CD4-positive, alpha-beta T cell treated with Interleukin-6 at 100 ng/mL for 8 hours (primary cell): ENCODE measurements around the gene DDHD1.
"Not testable (repeated sequence)": the region's sequence is repeated elsewhere in the genome, so short reads cannot be mapped to it uniquely, and the experiment has no call there.

Experiments
- DNase-seq: peaks from one replicate; pipeline ENCODE4 v3.0.0-alpha.2; 2020; ENCODE audit warnings: mixed read lengths, low spot score

DDHD1 gene

DNA sequence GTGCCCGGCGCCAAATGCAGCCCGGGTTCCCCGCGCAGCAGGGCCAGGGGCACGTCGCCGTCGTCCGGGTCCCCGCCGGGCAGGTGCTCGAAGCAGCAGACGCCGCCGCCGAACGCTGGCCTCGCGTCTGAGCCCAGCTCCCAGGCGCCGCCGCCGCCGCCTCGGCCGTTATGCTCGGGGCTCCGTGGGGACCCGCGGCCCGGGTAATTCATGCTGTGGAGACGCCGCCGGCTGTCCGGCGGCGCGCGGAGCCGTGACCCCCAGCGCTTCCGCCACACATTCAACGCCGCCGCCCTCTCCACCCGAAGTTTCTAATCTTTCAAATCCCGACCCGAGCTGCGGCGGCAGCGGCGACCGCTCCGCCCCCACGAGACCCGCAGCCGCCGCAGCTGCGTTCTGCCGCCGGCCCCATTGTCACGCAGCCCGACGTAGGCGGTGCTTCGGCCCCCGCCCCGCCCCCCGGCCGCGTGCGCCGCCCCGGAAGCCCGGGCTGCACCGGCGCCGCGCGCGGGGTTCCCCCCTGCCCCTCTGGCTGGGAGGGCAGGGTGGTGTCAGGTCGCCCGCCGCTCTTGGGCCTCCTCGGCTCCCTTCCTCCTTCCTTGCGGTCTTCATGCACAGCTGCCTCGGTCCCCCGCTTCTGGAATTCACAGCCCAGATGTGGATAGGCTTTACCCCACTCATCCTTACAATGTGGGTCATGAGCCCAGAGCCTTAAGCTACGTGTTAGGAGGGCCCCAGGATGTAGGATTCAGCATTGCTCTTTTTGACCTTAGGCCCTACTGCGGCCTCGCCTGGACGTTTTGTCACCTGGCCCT, at the start of gene DDHD1:
Gene DDHD1 (minus strand): TSS at position 437 of the 815 bp plus-strand sequence. CDS start 225 bp downstream, at position 212.
- peak; percentile 85 for DNase-seq

DNA sequence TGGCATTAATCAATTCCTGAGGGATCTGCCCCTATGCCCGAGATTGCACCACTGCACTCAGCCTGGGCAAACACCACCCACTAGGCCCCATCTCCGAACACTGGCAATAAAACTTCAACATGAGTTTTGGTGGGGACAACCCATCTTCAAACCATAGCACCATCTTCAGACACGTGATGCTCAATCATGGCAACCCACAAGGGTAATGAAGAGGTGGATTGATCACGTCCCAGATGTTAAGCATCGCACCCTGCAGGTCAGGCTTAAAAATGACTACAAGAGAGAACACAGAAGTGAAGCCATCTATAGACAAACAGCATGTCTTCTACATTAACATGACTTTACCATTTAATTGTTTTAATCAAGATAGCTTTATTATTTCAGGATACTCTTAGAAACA, 42.8 kb upstream of the DDHD1 start:
- DNase-seq: no peak

DNA sequence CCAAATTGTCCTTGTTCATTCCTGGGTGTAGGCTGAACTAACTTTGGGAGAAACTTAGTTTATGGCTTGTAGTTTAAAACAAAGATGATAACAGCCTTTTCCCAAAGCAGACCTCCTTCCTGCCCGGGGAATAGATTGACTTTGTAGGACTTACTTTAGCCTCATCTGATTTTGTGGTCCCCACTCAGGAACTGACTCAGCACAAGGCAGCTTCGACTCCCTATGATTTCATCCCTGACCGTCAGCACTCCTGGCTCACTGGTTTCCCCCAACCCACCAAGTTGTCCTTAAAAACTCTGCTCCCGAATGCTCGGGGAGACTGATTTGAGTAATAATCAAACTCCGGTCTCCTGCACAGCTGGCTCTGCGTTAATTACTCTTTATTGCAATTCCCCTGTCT, 40.1 kb upstream of the DDHD1 start:
- no peak for DNase-seq

DNA sequence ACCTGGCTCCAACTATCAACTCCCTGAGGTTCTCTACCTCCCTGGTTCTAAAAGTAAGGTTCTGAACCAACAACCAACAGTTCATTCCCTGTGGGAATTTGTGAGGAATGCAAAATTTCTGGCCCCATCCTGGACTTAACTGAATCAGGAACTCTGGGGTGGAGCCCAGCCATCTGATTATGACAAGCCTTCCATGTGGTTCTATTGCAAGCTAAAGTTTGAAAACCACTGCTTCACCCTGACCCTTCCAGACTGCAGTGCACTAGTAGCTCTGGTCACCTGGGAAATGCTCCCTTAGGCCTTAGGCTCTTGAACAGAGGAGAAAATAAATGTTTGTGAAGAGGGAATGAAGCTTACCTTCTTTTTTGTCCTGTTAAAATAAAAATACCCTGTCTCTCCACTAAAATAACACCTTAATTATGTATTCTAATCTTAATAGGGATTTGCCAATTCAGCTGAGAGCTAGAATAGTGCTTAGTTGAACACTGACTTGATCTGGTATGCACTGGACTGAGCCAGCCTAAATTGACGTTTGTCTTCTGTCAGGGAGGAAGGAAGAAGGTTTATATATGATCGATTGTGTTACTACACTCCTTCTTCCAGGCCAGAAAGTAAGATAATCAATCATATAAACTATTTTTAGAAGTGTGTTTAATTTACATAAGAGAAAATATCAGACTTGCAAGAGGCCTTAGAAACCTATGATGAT, 39.1 kb upstream of the DDHD1 start:
- DNase-seq: no peak

DNA sequence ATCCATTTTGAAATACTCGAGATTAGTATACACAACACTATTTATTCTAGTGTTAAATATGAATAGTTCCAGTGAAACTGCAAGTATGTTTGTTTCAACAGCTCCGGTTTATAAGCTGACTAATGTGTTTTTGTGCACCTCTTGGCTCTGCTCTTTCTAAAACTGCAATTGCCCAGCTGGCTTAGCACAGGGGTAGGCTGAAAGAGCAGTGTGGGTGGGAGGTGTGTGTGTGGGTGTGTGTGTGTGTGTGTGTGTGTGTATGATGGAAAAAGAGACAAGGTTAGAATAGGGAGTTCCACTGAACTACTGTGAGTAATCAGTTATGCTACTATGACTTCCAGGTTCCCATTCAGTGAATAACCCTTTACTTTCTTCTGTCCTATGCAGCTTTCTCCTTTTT, 37.8 kb upstream of the DDHD1 start:
- DNase-seq: no peak

DNA sequence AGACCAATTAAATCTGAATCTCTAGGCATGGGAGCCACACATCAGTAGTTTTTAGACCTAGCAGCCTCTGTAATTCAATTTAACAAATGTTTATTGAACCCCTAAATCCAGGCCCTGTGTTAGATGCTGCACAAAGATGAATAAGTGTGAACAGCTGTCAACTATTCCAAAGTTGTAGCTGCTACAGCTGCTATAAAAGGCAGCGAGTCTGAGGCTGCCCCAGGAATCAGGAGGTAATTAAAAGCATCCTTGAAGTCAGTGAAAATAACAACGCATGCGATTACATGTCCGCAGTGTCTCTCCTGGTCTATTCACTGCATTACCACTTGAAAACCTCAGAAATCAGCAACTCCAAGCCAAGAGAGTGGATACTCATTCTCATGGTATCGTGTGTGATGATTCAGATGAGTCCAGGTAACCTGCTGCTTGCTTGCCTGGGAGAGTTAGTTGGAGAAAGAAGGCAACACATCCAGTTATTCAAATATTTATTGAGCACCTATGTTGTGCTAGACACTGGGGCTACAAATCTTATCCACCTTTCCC, 34.9 kb upstream of the DDHD1 start:
- no peak for DNase-seq

DNA sequence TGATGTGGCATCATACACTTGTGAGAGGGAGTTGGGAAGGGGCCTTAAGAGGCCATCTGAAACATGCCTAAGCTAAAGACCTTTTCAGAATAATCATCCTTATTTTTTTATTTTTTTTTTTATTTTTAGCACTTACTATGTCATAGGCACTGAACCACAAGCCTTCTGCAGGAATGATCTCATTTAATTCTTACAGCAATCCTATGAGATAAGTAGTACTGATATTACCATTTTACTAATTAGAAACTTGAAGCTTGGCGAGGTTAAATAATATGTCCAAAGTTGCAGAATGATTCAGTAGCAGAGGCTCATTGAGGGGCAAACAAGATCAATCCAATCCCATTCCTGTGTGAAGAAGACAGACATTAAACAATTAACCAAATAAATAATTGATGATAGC, 33.4 kb upstream of the DDHD1 start:
- DNase-seq: no peak

DNA sequence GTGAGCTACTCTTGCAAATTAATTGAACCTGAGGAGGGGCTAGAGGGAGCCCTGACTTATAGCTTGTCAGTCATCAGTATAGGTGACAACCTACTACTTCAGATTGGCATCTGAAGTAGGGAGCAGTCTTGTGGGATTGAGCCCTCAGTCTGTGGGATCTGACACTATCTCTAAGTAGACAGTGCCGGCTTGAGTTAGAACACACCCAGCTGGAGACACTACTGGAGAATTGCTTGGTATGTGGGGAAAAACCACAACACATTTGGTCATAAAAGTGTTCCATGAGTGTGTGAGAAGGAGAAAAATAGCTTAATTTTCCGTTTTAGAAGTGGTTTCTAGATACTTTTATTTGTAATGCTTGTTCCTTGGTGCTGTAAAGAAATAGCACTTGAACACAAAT, 30.5 kb upstream of the DDHD1 start:
- no peak for DNase-seq

DNA sequence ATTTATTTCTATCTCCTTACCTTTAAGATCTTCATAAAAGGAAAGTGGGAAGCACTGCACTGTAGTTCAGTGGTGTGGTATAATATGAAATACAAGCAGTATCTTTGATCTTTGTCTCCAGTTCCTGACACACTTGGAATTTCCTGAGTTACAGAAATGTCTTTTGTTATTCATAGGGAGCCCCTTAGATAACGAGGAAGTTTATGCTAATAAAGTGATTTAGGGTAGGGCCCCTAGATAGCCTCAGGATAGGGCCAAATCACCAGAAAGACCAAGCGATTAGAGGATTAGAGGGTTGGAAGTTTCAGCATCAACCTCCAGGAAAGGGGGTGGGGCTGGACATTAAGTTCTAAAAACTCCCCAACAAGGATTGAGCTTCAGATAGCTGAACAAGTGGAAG, 29.9 kb upstream of the DDHD1 start:
- DNase-seq: no peak

DNA sequence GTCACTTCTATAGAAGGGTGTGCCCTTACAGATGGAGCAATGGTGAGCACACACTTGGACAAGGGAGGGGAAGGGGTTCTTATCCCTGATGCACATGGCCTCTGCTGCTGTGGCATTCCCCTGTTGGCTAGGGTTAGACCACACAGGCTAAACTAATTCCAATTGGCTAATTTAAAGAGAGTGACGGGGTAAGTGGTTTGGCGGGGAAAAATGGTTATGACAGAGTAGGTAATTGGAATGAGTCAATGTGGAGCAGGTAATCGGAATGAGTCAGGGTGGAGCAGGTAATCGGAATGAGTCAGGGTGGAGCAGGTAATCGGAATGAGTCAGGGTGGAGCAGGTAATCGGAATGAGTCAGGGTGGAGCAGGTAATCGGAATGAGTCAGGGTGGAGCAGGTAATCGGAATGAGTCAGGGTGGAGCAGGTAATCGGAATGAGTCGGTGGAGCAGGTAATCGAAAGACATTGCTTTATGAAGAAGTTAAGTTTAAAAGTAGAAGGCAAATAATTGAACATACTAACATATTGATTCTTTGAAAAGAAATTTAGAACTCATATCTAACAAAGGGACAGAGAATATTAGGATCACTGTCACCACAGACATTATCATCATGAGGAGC, 28.4 kb upstream of the DDHD1 start:
- not testable (repeated sequence) for DNase-seq

DNA sequence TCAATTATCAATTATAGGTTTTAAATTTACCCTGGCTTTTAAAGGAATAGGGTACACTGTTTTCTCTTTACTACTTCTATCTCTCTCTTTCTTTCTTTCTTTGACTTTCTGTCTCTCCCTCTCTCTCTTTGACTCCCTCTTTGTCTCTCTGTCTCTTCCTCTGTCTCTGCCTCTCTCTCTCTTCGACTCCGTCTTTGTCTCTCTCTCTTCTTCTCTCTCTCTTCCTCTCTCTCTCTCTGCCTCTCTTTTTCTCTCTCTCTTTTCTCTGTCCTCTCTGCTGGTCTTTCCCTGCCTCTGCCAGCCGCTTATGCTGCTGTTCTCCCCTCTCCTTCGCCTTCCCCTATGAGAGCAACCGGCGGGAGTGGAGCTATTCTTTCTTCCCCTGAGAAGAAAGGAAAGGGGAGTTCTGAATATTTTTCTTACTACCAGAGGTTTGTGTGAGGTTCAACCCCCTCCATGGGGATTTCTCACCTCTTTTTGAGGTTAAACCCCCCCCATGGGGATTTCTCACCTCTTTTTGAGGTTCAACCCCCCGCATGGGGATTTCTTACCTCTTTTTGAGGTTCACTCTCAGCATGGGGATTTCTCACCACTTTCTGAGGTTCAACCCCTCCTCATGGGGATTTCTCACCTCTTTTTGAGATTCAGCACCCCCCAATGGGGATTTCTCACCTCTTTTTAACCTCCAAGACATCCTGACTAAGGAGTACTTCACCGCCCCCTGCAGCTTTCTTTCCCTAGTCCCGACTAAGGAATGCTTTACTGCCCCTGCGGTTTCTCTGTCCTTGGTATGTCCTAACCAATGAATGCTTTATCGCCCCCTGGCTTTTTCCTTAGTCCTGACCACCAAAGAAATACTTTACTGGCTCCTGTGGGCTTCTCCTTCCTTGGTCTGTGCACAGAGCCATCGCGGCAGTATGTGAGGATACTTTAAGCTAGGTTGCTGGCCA, 27.4 kb upstream of the DDHD1 start:
- DNase-seq: peak; percentile 31

DNA sequence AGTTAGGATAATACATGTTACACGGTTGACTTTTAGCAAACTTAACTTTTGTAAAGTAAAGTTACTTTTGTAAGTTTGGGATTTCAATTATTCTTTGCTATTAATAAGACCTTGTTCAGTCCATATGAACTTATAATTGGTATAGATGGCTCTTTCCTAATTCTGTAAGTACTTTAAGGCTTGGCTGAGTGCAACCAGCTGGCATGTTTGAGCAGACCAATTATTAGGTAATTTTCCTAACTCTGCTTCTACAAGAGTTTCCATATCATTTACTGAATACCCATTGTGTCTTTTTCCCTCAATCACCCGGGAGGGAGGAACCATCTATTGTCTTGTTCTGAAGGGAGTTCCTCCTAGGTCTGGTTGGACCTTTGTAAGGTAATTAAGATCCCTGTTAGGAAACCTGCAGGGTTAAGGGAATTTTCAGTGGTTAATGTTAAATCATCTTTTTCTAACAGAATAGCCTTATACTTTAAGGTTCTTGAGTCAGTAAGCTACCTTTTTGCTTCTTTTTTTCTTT, 26.4 kb upstream of the DDHD1 start:
- DNase-seq: not testable (repeated sequence)

DNA sequence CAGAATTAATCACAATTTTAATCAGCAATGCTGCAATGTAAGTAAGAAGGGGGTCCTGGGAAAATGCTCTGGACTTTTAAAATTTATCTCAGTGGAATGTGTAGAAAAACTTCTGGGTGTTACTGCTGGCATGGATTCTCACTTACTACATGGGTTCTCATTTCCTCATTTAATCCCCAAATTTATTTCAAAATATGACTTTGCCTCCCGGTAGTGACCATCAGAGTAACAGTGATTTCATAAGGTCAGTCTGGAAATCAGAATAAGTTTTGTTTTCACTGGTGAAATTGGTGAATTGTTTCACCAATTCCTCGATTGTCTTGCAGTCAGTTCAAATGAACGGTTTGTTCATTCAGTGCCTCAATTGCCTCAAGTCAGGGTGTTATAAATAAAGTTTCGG, 22.3 kb upstream of the DDHD1 start:
- no peak for DNase-seq

DNA sequence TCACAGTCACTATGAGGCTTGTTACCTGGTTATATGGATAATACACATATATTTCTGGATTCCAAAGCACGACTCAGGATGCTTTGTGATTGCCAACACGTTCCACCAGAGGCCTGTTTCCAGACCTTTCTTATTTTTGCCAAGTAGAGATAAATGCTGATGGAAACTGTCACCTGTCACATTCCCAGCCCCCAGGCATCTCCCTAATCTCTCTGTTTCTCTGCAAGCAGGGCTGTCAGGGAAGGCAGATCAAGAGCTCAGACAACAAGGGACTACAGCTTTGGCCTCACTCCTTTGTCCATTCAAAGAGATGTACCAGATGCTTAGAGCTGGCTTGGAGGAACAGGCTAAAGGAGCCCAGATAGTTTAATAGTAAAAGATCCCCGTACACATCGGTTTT, 21.8 kb upstream of the DDHD1 start:
- no peak for DNase-seq

DNA sequence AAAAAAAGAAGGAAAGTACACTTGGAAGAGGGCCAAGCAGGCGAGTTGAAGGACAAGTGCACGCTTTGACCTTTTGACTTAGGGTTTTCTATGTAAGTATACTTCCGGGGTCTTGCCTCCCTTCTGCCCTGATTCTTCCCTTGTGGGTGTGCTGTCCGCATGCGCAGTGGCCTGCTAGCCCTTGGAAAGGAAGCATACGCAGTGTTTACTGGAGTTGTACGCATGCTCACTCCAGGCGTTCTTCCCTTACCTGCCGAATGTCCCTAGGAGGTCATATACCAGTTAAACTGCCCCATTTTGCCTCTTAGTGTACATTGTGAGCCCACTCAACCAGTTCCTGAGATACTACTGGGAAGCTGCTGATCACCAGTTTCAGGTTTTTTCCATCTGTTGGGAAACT, 15.7 kb upstream of the DDHD1 start:
- DNase-seq: no peak

DNA sequence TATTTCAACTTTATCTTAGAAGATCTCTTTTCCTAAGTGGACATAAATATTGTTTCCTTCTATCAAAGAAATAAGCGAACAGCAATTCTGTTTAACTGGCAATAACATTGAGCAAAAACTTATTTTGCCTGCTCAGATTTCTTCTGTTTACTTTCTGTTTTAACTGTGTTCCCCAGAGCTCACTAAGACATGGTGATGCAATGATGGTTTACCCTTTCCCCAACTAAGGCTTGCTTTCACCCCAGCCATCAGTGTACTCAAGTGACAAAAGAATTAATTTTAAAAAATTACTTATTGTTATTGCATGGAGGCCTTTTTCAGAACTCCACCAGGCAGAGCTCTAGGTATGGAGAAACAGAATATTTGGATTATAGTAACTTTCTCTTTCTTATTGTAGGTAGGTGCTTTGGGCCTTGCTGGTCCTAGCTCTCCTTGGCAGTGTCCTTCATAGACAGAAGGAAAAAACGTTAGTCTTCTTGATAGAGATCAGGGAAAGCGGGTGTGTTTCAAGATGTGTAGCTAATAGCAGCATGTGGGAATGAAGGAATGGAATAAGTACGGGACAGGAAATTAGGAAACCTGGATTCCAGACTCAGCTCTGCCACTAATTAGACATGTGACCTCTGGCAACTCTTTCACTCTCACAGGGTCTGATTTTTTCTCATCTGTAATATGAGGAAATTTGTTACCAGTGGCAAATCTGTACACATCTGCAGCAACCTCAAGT, 14.6 kb upstream of the DDHD1 start:
- no peak for DNase-seq

DNA sequence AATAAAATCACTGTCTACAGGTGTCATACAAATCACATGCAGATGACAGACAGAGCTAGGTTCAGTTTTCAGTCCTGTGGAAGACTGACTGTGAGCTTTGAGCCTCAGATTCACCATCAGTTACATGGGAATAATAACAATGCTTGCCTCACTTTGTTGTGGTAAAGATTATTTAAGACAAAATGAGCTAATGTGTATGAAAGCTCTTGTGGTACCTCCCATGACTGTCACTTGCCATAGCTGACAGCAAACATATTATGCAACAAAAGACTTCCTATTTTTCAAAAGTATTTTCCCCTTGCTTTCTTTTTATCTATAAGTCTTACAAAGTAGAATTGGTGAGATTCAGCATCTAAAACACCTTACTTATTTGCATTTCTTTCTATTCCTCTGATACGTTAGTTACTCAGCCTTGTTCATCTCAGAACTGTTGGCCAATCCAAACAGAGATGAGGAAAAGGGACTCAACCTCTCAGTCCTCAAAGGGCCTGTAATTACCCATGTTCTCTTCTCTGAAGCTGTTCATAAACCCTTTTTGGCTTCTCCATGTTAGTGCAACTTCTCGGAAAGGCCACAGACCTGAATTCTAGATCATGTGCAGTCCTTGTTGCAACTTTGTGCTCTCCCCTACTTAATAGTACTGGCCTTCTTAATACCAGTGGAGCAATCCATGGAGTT, 8.8 kb upstream of the DDHD1 start:
- no peak for DNase-seq

DNA sequence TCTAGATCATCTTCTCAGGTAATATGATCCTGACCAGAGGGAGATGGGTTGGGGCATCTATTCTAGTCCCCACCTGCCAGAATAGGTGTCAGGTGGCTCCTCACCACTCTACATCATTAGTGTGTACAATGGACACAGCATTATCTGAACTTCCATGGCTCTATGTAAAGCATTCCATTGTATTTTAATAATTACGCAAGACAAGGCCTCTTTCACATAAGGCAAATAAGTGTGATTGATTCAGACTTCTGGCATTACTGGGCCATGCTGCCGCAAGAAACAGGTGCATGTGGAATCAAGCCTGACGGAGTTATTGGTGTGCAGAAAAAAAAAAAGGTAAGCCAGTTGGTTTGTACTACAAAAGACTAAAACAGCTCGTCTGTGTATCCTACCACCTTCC, 3.1 kb upstream of the DDHD1 start:
- no peak for DNase-seq

DNA sequence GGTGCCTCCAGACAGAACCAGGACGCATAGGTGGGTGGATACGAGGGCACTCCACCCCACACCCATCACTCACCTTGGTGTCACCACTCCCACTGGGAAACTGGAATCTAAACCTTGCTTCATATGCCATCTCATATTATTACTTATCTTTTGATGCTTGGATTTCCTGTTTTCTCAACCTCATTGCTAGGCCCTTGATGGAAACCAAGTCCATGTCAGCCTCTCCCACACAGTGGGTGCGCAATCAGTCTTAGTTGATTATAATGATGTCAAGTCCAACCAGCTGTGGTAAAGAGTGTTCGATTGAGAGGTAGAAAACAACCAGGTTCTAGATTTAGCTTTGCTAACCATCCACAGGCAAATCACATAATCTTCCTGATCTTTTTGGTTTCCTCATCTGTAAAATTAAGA, 584 bp upstream of the DDHD1 start:
- DNase-seq: no peak
